A549 (cell line): ENCODE measurements around the gene RUNX1. TPM values are rescaled to one million over a fixed set of nuclear protein-coding genes. Genes with fewer than 3 reads are reported as not detected.

ENCODE experiments used
- ATAC-seq, 2 experiments: fragments of 200-7000 bp in 1 of 2; fragments of >200 bp in 1 of 2; cut with Nextera tagmentation in 1 of 2; cut with Tn5 transposase in 1 of 2; 3 replicates each; pipeline versions ENCODE4 v1.8.0 to v1.9.1; 2018 to 2020; ENCODE audit warnings: mild to moderate bottlenecking in 1 of 2, moderate library complexity in 1 of 2
- CTCF ChIA-PET: fragments of 300-600 bp; sonication (Branson Sonifier 250); formaldehyde crosslinking; extraction: SDS; loops from one replicate; lab custom pipeline; 2021; ENCODE audit warnings: antibody characterized with exemption, inconsistent platforms; lab: Yijun Ruan, JAX
- POLR2A ChIA-PET: fragments of 350-600 bp; formaldehyde crosslinking; extraction: SDS; loops from one replicate; lab custom pipeline; 2021; ENCODE audit warnings: antibody characterized with exemption, inconsistent platforms; lab: Yijun Ruan, JAX
- DNase-seq, 2 experiments: peaks; one replicate each; pipeline versions ENCODE4 v3.0.0 to v3.0.0-alpha.2; 2011 to 2016; ENCODE audit warnings: low read depth in 1 of 2, low spot score in 1 of 2
- FAIRE-seq: peaks from 2 replicates; lab custom pipeline; 2011; peaks lifted over from hg19 to GRCh38; lab: Jason Lieb, UNC
- H3K27ac ChIP-seq, 2 experiments: fragments of >200 bp; sonication (Bioruptor Twin); formaldehyde crosslinking; 3 replicates each; pipeline ENCODE4 v1.5.1; 2016 to 2017
- H3K4me1 ChIP-seq: fragments of >200 bp; sonication (Bioruptor Twin); formaldehyde crosslinking; 3 replicates; pipeline ENCODE4 v1.6.1; 2016
- H3K4me2 ChIP-seq: fragments of >200 bp; sonication (Bioruptor Twin); formaldehyde crosslinking; 3 replicates; pipeline ENCODE4 v1.6.1; 2016
- H3K4me3 ChIP-seq: fragments of >200 bp; sonication (Bioruptor Twin); formaldehyde crosslinking; 3 replicates; pipeline ENCODE4 v1.5.1; 2016
- H3K9me3 ChIP-seq: fragments of >200 bp; sonication (Bioruptor Twin); formaldehyde crosslinking; 3 replicates; pipeline ENCODE4 v1.6.1; 2016
- CBX8 ChIP-seq: fragments of 200-600 bp; sonication (generic); IDR thresholded peaks from 2 replicates; pipeline ENCODE4 v1.6.1; 2016
- CEBPB ChIP-seq, 2 experiments: fragments of >200 bp in 1 of 2; sonication (Bioruptor Twin) in 1 of 2; formaldehyde crosslinking in 1 of 2; IDR thresholded peaks; 2 replicates each; pipeline ENCODE4 v1.6.1; 2012 to 2016
- EHF ChIP-seq: fragments of 250-450 bp; sonication (Bioruptor Pico); IDR thresholded peaks from 2 replicates; pipeline ENCODE4 v1.5.0; 2020; ENCODE audit warnings: mild to moderate bottlenecking
- ESRRA ChIP-seq: fragments of 150-350 bp; IDR thresholded peaks from 2 replicates; pipeline ENCODE4 v1.6.1; 2014; ENCODE audit warnings: mild to moderate bottlenecking, low read length, borderline replicate concordance
- FOXS1 ChIP-seq: fragments of 250-450 bp; sonication (Bioruptor Pico); IDR thresholded peaks from 2 replicates; pipeline ENCODE4 v1.5.0; 2020; ENCODE audit warnings: mild to moderate bottlenecking, moderate library complexity
- GATA3 ChIP-seq: IDR thresholded peaks from 2 replicates; pipeline ENCODE4 v1.6.1; 2012; ENCODE audit warnings: borderline replicate concordance
- HDAC2 ChIP-seq: fragments of 200-600 bp; sonication (generic); IDR thresholded peaks from 2 replicates; pipeline ENCODE4 v1.6.1; 2016
- HEYL ChIP-seq: fragments of 250-450 bp; sonication (Bioruptor Pico); IDR thresholded peaks from 2 replicates; pipeline ENCODE4 v1.8.0; 2021; ENCODE audit warnings: mild to moderate bottlenecking, moderate library complexity
- HOXB5 ChIP-seq: fragments of 250-450 bp; sonication (Bioruptor Pico); IDR thresholded peaks from 2 replicates; pipeline ENCODE4 v1.5.0; 2020; ENCODE audit warnings: mild to moderate bottlenecking, moderate library complexity
- JUN ChIP-seq, 2 experiments: fragments of >200 bp; sonication (Bioruptor Twin); formaldehyde crosslinking; IDR thresholded peaks; 2 replicates in 1 of 2; 3 replicates in 1 of 2; pipeline ENCODE4 v1.6.1; 2016 to 2017
- JUNB ChIP-seq: fragments of >200 bp; sonication (Bioruptor Twin); formaldehyde crosslinking; IDR thresholded peaks from 2 replicates; pipeline ENCODE4 v1.6.1; 2016
- MAFK ChIP-seq: fragments of 450-650 bp; IDR thresholded peaks from 2 replicates; pipeline ENCODE4 v1.6.1; 2014; ENCODE audit not compliant: partially characterized antibody
- MAZ ChIP-seq: fragments of 150-350 bp; IDR thresholded peaks from 2 replicates; pipeline ENCODE4 v1.6.1; 2014; ENCODE audit warnings: antibody characterized with exemption, low read depth, low read length, borderline replicate concordance
- MYC ChIP-seq: IDR thresholded peaks from 2 replicates; pipeline ENCODE4 v1.6.1; 2012; ENCODE audit warnings: mild to moderate bottlenecking, inconsistent platforms, low read length, improper control_type of control experiment, borderline replicate concordance
- NR3C1 ChIP-seq: fragments of >200 bp; sonication (Bioruptor Twin); formaldehyde crosslinking; IDR thresholded peaks from 3 replicates; pipeline ENCODE4 v1.6.1; 2017
- POLR2A ChIP-seq: IDR thresholded peaks from 2 replicates; pipeline ENCODE4 v1.6.1; 2012; ENCODE audit warnings: mild to moderate bottlenecking, low read length
- RAD21 ChIP-seq, 2 experiments: fragments of >200 bp in 1 of 2; sonication (Bioruptor Twin) in 1 of 2; formaldehyde crosslinking in 1 of 2; IDR thresholded peaks in 1 of 2; conservative IDR thresholded peaks in 1 of 2; 2 replicates in 1 of 2; 3 replicates in 1 of 2; pipeline ENCODE4 v1.6.1; 2012 to 2018; ENCODE audit warnings: inconsistent platforms in 1 of 2
- RARB ChIP-seq: fragments of 250-450 bp; sonication (Bioruptor Pico); IDR thresholded peaks from 2 replicates; pipeline ENCODE4 v1.8.0; 2021; ENCODE audit warnings: mild to moderate bottlenecking, moderate library complexity
- RCOR1 ChIP-seq: fragments of 150-350 bp; IDR thresholded peaks from 2 replicates; pipeline ENCODE4 v1.6.1; 2014; ENCODE audit warnings: antibody characterized with exemption, low read length, low read depth
- RFX5 ChIP-seq: fragments of 450-650 bp; IDR thresholded peaks from 2 replicates; pipeline ENCODE4 v1.7.1; 2014; ENCODE audit warnings: antibody characterized with exemption, mild to moderate bottlenecking, moderate library complexity
- RNF2 ChIP-seq: fragments of 200-600 bp; sonication (generic); IDR thresholded peaks from 2 replicates; pipeline ENCODE4 v1.6.1; 2016; ENCODE audit warnings: low read depth, mild to moderate bottlenecking, antibody characterized with exemption, moderate library complexity, borderline replicate concordance
- SMC3 ChIP-seq: fragments of >200 bp; sonication (Bioruptor Twin); formaldehyde crosslinking; IDR thresholded peaks from 3 replicates; pipeline ENCODE4 v1.6.1; 2018; ENCODE audit warnings: inconsistent platforms
- SREBF2 ChIP-seq: fragments of 450-650 bp; IDR thresholded peaks from 2 replicates; pipeline ENCODE4 v1.6.1; 2014; ENCODE audit warnings: mild to moderate bottlenecking, moderate library complexity
- TFCP2L1 ChIP-seq: fragments of 250-450 bp; sonication (Bioruptor Pico); IDR thresholded peaks from 2 replicates; pipeline ENCODE4 v1.5.0; 2021; ENCODE audit warnings: mild to moderate bottlenecking
- ZC3H11A ChIP-seq: fragments of 450-650 bp; IDR thresholded peaks from 2 replicates; pipeline ENCODE4 v1.6.1; 2014; ENCODE audit warnings: antibody characterized with exemption, mild to moderate bottlenecking
- ZFP36 ChIP-seq: fragments of 450-650 bp; IDR thresholded peaks from 2 replicates; pipeline ENCODE4 v1.6.1; 2014; ENCODE audit warnings: borderline replicate concordance; ENCODE audit not compliant: partially characterized antibody
- ZSCAN20 ChIP-seq: fragments of 250-450 bp; sonication (Bioruptor Pico); IDR thresholded peaks from 2 replicates; pipeline ENCODE4 v1.8.0; 2022; ENCODE audit warnings: mild to moderate bottlenecking, moderate library complexity
- WGBS: methylation state at CpG from one replicate; pipeline ENCODE4 v1.1.6; 2017; ENCODE audit errors: missing lambda C conversion rate; 5-methylcytosine and 5-hydroxymethylcytosine counted together
- polyA plus RNA-seq, 4 experiments: library from polyadenylated mRNA; depleted of rRNA in 3 of 4; stranded (reverse); fragments of >200 nt; fragmentation: RNase III in 1 of 4; extraction: RNeasy Plus Mini Kit Qiagen cat#74134 plus additional on column Dnase treatment in 1 of 4; gene quantifications; 2 replicates in 3 of 4; 3 replicates in 1 of 4; pipeline ENCODE4 v1.2.3, GENCODE V29; 2011 to 2017
- TF ChIP-seq, protein P1 (sequence below): IDR thresholded peaks from 2 replicates; pipeline ENCODE4 v1.6.1; 2012; ENCODE audit warnings: low read depth, borderline replicate concordance
- TF ChIP-seq, protein P2 (sequence below): IDR thresholded peaks from 2 replicates; pipeline ENCODE4 v1.6.1; 2012

RUNX1 gene
- polyA plus RNA-seq, 2 of the 4 experiments (the other 2 are of a cell fraction): 5.5 TPM

DNA sequence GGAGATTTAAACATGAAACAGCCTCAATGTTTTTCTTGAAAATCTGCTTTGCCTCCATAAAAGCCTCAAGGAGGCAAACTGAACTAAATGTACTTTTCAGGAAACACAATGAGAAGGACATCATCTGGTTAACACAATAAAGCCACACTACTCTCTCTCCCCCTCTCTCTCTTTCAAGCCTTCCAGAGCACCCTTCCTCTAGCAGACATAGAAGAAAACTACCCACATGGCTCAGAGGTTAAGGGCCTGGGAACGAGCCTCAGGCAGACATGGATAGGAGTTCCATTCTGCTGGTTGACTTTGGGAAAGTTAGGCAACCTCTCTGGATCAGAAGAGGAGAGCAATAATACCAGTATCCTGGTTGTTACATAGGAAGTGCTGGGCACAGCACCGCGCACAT is 42.9 kb downstream of the RUNX1 start:
- Histone ChIP-seq H3K27ac (no peak overlapping the region), H3K4me2 (no peak overlapping the region), H3K9me3 (no peaks in the 10 kb centered on the region), H3K4me1 (no peaks in the 10 kb centered on the region), H3K4me3 (no peak overlapping the region)
- POLR2A ChIA-PET: no interaction called here
- FAIRE-seq (no peak), DNase-seq (no peak), ATAC-seq (no peak)
- TF ChIP-seq HDAC2: no peak
- TF ChIP-seq RNF2: no peak
- no peak for TF ChIP-seq POLR2A
- TF ChIP-seq ESRRA: no peak
- no peak for TF ChIP-seq ZSCAN20 (CRISPR knock-in tag)
- no peak for TF ChIP-seq CEBPB (IDR thresholded peaks at IDR 0.05)
- no peak for TF ChIP-seq SMC3
- TF ChIP-seq TFCP2L1 (CRISPR knock-in tag): no peak
- TF ChIP-seq NR3C1: no peak
- no peak for TF ChIP-seq MAZ
- TF ChIP-seq RCOR1: no peak
- TF ChIP-seq JUNB: no peak
- no peak for TF ChIP-seq GATA3
- no peak for TF ChIP-seq HOXB5 (CRISPR knock-in tag)
- TF ChIP-seq RAD21 (conservative IDR thresholded peaks at IDR 0.05 in 1 of 2, IDR thresholded peaks at IDR 0.05 in 1 of 2): no peak
- TF ChIP-seq ZFP36: no peak
- no peak for TF ChIP-seq JUN (IDR thresholded peaks at IDR 0.05)
- WGBS: 86% methylated on average over 3 of the region's 3 CpGs
- CTCF ChIA-PET: no interaction called here

DNA sequence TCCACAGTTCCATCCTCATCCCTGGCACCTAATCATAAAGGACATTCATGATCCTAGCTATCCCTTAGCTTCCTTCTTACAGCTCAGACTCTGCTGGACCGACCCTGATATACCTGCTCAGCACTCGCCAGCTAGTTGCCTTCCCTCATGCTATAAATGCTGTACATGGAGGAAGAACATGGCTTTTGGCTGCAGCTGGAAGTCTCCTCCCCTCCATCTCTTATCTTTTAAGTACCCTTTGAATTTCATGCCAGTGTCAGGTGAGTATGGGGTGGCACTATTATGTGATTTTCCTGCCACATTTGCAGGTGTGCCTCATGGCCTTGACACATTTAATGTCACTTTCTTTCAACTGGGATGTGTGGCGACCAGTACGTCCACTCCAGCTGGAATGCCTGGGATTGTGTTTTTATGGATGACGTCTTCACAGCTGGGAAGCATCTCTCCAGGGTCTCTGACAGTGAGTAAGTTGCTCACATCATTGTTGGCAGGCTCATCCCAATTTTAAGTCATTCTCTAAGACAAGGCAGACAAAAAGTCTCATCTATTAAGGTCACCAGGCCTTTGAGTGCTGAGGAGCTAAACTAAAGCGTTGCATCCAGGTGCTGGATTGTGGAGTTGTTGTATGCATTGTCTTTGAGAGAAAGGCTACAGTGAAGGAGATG is 43.4 kb downstream of the RUNX1 start:
- POLR2A ChIA-PET: no interaction called here
- CTCF ChIA-PET: interaction anchor here (1.0 kb wide), 1 partner anchor 396 kb away, joined by 3 read pairs; no protein-coding TSS in a partner anchor
- Histone ChIP-seq H3K9me3 (no peaks in the 10 kb centered on the region), H3K4me3 (no peak overlapping the region), H3K27ac (no peak overlapping the region), H3K4me2 (no peak overlapping the region), H3K4me1 (no peaks in the 10 kb centered on the region)
- DNase-seq: no peak
- ATAC-seq: no peak
- FAIRE-seq: no peak
- WGBS: 71% methylated on average over 6 of the region's 6 CpGs
- TF ChIP-seq ZSCAN20 (CRISPR knock-in tag) (no peak), MYC (no peak)

DNA sequence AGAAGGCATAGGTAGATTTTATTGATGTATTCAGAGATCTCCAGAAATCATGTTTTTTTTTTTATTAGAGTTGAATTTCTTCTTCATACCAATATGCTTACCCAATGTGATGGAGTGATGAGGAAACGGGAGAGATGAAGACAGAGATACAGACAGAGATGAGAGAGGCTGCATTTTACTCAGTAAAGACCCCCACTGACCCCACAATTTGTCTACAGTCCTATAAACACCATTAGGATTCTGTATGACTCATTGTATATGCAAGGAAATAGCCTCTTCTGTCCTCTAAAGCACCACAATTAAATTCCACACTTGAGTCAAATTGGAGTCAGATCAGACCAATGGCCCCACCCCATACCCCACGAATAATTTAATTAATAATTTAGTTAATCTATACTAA is 44.0 kb downstream of the RUNX1 start:
- POLR2A ChIA-PET: no interaction called here
- Histone ChIP-seq H3K27ac (no peak overlapping the region), H3K4me3 (no peak overlapping the region), H3K4me1 (no peaks in the 10 kb centered on the region), H3K9me3 (no peaks in the 10 kb centered on the region)
- no peak for DNase-seq
- WGBS: 6% methylated on average over 2 of the region's 2 CpGs
- FAIRE-seq: no peak
- TF ChIP-seq SMC3: no peak
- TF ChIP-seq ZSCAN20 (CRISPR knock-in tag): no peak
- TF ChIP-seq, protein P1, sequence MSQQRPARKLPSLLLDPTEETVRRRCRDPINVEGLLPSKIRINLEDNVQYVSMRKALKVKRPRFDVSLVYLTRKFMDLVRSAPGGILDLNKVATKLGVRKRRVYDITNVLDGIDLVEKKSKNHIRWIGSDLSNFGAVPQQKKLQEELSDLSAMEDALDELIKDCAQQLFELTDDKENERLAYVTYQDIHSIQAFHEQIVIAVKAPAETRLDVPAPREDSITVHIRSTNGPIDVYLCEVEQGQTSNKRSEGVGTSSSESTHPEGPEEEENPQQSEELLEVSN: no peak
- TF ChIP-seq, all 56 proteins: peak for 0
- CTCF ChIA-PET: interaction anchor here (1.0 kb wide), 1 partner anchor 396 kb away, joined by 3 read pairs; no protein-coding TSS in a partner anchor
- no peak for ATAC-seq
- H3K4me2 ChIP-seq: no peak overlapping the region

DNA sequence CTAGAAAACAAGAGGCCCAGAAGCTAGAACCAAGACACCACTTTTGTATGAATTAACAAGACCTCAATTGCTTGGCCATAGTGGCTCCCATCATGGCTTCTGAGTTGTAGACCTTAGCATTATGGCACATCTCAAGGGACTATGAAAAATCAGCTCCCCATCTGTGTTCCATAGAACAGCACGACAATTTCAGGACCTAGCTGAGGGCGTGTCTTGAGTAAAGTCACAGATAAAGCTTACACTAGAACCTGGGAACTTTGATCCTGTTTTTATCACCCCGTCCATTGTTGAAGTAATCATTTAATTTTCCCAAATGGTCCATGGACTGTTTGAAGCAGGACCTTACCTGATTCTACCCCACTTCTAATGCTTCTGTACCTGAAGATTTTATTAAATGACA is 44.8 kb downstream of the RUNX1 start:
- Histone ChIP-seq H3K4me1 (no peaks in the 10 kb centered on the region), H3K27ac (no peak overlapping the region)
- TF ChIP-seq RCOR1 (no peak), RARB (CRISPR knock-in tag) (no peak), SMC3 (no peak), EHF (CRISPR knock-in tag) (no peak), MAFK (no peak), NR3C1 (no peak), SREBF2 (no peak), ZC3H11A (no peak), FOXS1 (CRISPR knock-in tag) (no peak), TFCP2L1 (CRISPR knock-in tag) (no peak), HEYL (CRISPR knock-in tag) (no peak), MYC (no peak), ESRRA (no peak), RFX5 (no peak), CBX8 (no peak)
- TF ChIP-seq, protein P2, sequence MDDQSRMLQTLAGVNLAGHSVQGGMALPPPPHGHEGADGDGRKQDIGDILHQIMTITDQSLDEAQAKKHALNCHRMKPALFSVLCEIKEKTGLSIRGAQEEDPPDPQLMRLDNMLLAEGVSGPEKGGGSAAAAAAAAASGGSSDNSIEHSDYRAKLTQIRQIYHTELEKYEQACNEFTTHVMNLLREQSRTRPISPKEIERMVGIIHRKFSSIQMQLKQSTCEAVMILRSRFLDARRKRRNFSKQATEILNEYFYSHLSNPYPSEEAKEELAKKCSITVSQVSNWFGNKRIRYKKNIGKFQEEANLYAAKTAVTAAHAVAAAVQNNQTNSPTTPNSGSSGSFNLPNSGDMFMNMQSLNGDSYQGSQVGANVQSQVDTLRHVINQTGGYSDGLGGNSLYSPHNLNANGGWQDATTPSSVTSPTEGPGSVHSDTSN: no peak
- TF ChIP-seq, all 56 proteins: peak for 0
- WGBS: 89% methylated on average over 3 of the region's 3 CpGs
- ChIA-PET CTCF (interaction anchor here (0.6 to 1.1 kb wide), 2 partner anchors 15 to 17 kb away, joined by 3 read pairs; no protein-coding TSS in a partner anchor), POLR2A (no interaction called here)
- H3K4me3 ChIP-seq: no peak overlapping the region
- H3K4me2 ChIP-seq: no peak overlapping the region
- DNase-seq: no peak
- no peak for ATAC-seq
- no peaks in the 10 kb centered on the region for H3K9me3 ChIP-seq
- no peak for FAIRE-seq
